ENCODE data around the gene UBAC1. TPM values are rescaled to one million over a fixed set of nuclear protein-coding genes. Genes with fewer than 3 reads are reported as not detected.

UBAC1 gene
- total RNA-seq, 4 donors from 2014 or later: 52.9 to 76.3 (median 63.5) TPM

DNA sequence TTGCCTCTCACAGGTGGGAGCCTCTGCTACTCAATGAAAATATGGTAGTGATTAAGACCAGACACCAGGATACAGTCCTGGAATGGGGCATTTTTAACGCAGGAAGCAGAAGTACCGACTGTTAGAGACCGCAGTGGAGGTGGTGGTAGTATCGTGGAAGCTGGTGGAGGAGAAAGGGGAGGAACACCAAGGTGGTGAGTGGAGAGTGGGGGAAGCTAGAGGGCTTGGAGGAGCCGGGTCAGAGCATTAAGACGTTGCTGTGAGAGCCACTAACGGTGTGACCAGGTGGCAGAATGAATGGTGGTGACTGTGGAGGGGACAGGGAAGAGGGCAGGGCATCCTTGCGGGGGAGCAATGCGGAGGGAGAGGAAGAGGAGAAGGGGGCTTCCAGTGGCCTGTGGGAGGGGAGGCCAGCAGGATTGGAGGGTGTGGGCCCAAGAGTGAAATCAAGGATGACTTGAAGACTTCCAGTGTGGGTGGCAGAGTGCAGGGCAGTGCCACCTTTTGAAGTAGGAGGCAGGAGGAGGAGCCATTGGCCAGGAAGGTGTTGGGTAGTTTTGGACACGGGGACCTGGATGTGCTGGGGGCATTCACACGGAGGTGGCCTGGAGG is 1.6 kb upstream of the UBAC1 start:
- Histone ChIP-seq H3K9me3 (no peaks in the 10 kb centered on the region), H3K36me3 (no peaks in the 10 kb centered on the region), H3K27me3 (no peaks in the 10 kb centered on the region), H3K4me1 (peaks cover 0 to 37% (median 14%) of the 10 kb centered on the region in 3 donors), H3K27ac (no peak overlapping the region), H3K4me3 (no peak overlapping the region)
- TF ChIP-seq POLR2A (IDR thresholded peaks at IDR 0.05) (no peak), POLR2AphosphoS5 (IDR thresholded peaks at IDR 0.05) (no peak), EP300 (IDR thresholded peaks at IDR 0.05) (no peak)
- TF ChIP-seq, protein P1, sequence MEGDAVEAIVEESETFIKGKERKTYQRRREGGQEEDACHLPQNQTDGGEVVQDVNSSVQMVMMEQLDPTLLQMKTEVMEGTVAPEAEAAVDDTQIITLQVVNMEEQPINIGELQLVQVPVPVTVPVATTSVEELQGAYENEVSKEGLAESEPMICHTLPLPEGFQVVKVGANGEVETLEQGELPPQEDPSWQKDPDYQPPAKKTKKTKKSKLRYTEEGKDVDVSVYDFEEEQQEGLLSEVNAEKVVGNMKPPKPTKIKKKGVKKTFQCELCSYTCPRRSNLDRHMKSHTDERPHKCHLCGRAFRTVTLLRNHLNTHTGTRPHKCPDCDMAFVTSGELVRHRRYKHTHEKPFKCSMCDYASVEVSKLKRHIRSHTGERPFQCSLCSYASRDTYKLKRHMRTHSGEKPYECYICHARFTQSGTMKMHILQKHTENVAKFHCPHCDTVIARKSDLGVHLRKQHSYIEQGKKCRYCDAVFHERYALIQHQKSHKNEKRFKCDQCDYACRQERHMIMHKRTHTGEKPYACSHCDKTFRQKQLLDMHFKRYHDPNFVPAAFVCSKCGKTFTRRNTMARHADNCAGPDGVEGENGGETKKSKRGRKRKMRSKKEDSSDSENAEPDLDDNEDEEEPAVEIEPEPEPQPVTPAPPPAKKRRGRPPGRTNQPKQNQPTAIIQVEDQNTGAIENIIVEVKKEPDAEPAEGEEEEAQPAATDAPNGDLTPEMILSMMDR (IDR thresholded peaks at IDR 0.05): no peak
- ATAC-seq: no peak
- 61 to 65% methylated on average over 10 to 11 of the region's 11 CpGs for WGBS, 2 donors (ENCODE audit: low coverage in 1 of 2)

GRCh38 chr9:135961811-135962695 is 880 bp upstream of the UBAC1 start:
- Histone ChIP-seq H3K9me3 (no peaks in the 10 kb centered on the region), H3K4me1 (peaks cover 0 to 36% (median 14%) of the 10 kb centered on the region in 3 donors), H3K27me3 (no peaks in the 10 kb centered on the region), H3K4me3 (no peak overlapping the region), H3K27ac (peak overlapping the region in 1 of 4 donors; percentile 91), H3K36me3 (no peaks in the 10 kb centered on the region)
- 41 to 56% methylated on average over 6 to 11 of the region's 15 CpGs for WGBS, 2 donors (ENCODE audit: low coverage in 1 of 2)
- no peak for ATAC-seq
- no peak for TF ChIP-seq EP300 (IDR thresholded peaks at IDR 0.05)
- TF ChIP-seq, protein P1 (IDR thresholded peaks at IDR 0.05): no peak
- no peak for TF ChIP-seq POLR2AphosphoS5 (IDR thresholded peaks at IDR 0.05)
- TF ChIP-seq POLR2A (IDR thresholded peaks at IDR 0.05): no peak

GRCh38 chr9:135960411-135961276 is 529 bp downstream of the UBAC1 start:
- peaks cover 0 to 39% (median 14%) of the 10 kb centered on the region in 3 donors for H3K4me1 ChIP-seq
- peak overlapping the region; percentile 77 to 93 (median 92) for H3K27ac ChIP-seq
- no peaks in the 10 kb centered on the region for H3K27me3 ChIP-seq
- no peaks in the 10 kb centered on the region for H3K36me3 ChIP-seq
- H3K9me3 ChIP-seq: no peaks in the 10 kb centered on the region
- H3K4me3 ChIP-seq: peak overlapping the region; percentile 91 to 94
- TF ChIP-seq, protein P1 (IDR thresholded peaks at IDR 0.05): no peak
- TF ChIP-seq POLR2AphosphoS5 (IDR thresholded peaks at IDR 0.05) (no peak), POLR2A (IDR thresholded peaks at IDR 0.05) (peak; percentile 47 to 54)
- WGBS, 2 donors (ENCODE audit: low coverage in 1 of 2): 0 to 1% methylated on average over 1 to 10 of the region's 74 CpGs
- ATAC-seq: peak; percentile 15

- H3K4me1 ChIP-seq: peaks cover 0 to 39% (median 14%) of the 10 kb centered on the region in 3 donors
- TF ChIP-seq EP300 (IDR thresholded peaks at IDR 0.05) (no peak), POLR2A (IDR thresholded peaks at IDR 0.05) (no peak), POLR2AphosphoS5 (IDR thresholded peaks at IDR 0.05) (no peak)
- TF ChIP-seq, protein P1 (IDR thresholded peaks at IDR 0.05): no peak
- WGBS, 2 donors (ENCODE audit: low coverage in 1 of 2): 36% methylated on average over 5 of the region's 9 CpGs; no CpG with 5 or more reads in 1 of the 2 donors
- no peak for ATAC-seq
- H3K9me3 ChIP-seq: no peaks in the 10 kb centered on the region
- H3K27ac ChIP-seq: peak overlapping the region; percentile 77 to 93 (median 92)
- H3K27me3 ChIP-seq: no peaks in the 10 kb centered on the region
- H3K36me3 ChIP-seq: peaks cover 0 to 3% of the 10 kb centered on the region in 2 donors
- peak overlapping the region; percentile 91 to 94 for H3K4me3 ChIP-seq
Observed at GRCh38 chr9:135959814-135960213, 1.4 kb downstream of the UBAC1 start.
